PC-9 (cell line): ENCODE measurements around the gene ZC3H12C. TPM values are rescaled to one million over a fixed set of nuclear protein-coding genes. Genes with fewer than 3 reads are reported as not detected.

ENCODE experiments used
- BruUV-seq: library from RNA; stranded (reverse); fragments of 400-500 nt; replicated peaks from 2 replicates; lab custom pipeline; 2021; lab: Mats Ljungman, UMichigan
- CTCF ChIA-PET: fragments of 300-600 bp; sonication (Branson Sonifier 250); formaldehyde crosslinking; loops from one replicate; lab custom pipeline; 2022; ENCODE audit warnings: antibody characterized with exemption; lab: Charles Lee
- POLR2A ChIA-PET: fragments of 300-600 bp; sonication (Branson Sonifier 250); formaldehyde crosslinking; loops from one replicate; lab custom pipeline; 2022; ENCODE audit warnings: antibody characterized with exemption; ENCODE audit not compliant: unreplicated experiment; lab: Charles Lee
- DNase-seq, 2 experiments: peaks; one replicate each; pipeline versions ENCODE4 v3.0.0 to v3.0.0-alpha.2; 2015 to 2022; ENCODE audit warnings: mixed read lengths in 1 of 2
- H2AFZ ChIP-seq: fragments of 200-600 bp; sonication (generic); 2 replicates; pipeline ENCODE4 v1.8.1; 2017; ENCODE audit warnings: antibody characterized with exemption
- H3F3A ChIP-seq: fragments of 200-600 bp; sonication (generic); 2 replicates; pipeline ENCODE4 v1.8.1; 2017; ENCODE audit warnings: antibody characterized with exemption, mild to moderate bottlenecking, low read depth; ENCODE audit not compliant: insufficient read depth
- H3K27ac ChIP-seq: fragments of 200-600 bp; sonication (generic); 2 replicates; pipeline ENCODE4 v1.6.1; 2016; ENCODE audit warnings: mixed run types
- H3K27me3 ChIP-seq: fragments of 200-600 bp; sonication (generic); 2 replicates; pipeline ENCODE4 v1.6.1; 2016; ENCODE audit warnings: low read depth, mixed run types; ENCODE audit not compliant: insufficient read depth
- H3K36me3 ChIP-seq: fragments of 200-600 bp; sonication (generic); 2 replicates; pipeline ENCODE4 v1.6.1; 2016; ENCODE audit warnings: low read depth, mixed run types
- H3K4me1 ChIP-seq: fragments of 200-600 bp; sonication (generic); replicated peaks from 2 replicates; pipeline ENCODE4 v1.6.1; 2016; ENCODE audit warnings: mixed run types; ENCODE audit not compliant: insufficient read depth
- H3K4me2 ChIP-seq: fragments of 200-600 bp; sonication (generic); 2 replicates; pipeline ENCODE4 v1.6.1; 2017; ENCODE audit warnings: mixed run types
- H3K4me3 ChIP-seq: fragments of 200-600 bp; sonication (generic); 2 replicates; pipeline ENCODE4 v1.6.1; 2016; ENCODE audit warnings: mixed run types
- H3K79me2 ChIP-seq: fragments of 200-600 bp; sonication (generic); 2 replicates; pipeline ENCODE4 v1.6.1; 2017; ENCODE audit warnings: low read depth, mixed run types
- H3K9me2 ChIP-seq: fragments of 200-600 bp; sonication (generic); 2 replicates; pipeline ENCODE4 v1.8.1; 2017; ENCODE audit warnings: mild to moderate bottlenecking; ENCODE audit not compliant: insufficient read depth
- H3K9me3 ChIP-seq: fragments of 200-600 bp; sonication (generic); 2 replicates; pipeline ENCODE4 v1.8.1; 2016; ENCODE audit warnings: low read depth; ENCODE audit not compliant: insufficient read depth
- H4K20me1 ChIP-seq: fragments of 200-600 bp; sonication (generic); 2 replicates; pipeline ENCODE4 v1.8.1; 2017; ENCODE audit not compliant: insufficient read depth
- EZH2 ChIP-seq: fragments of 200-600 bp; sonication (generic); IDR thresholded peaks from 2 replicates; pipeline ENCODE4 v1.8.0; 2017; ENCODE audit warnings: antibody characterized with exemption, low read depth
- intact Hi-C: fragments of 100-400 bp; cut with micrococcal nuclease; formaldehyde crosslinking; loops from one replicate; pipeline ENCODE4 v1.10.0; 2022; ENCODE audit not compliant: unreplicated experiment
- total RNA-seq: library from RNA; stranded (reverse); gene quantifications from 2 replicates; pipeline ENCODE4 v1.2.3, GENCODE V29; 2021
- TF ChIP-seq, protein P1 (sequence below): fragments of 200-600 bp; sonication (generic); conservative IDR thresholded peaks from 2 replicates; pipeline ENCODE4 v1.6.1; 2017; ENCODE audit warnings: mixed run types, antibody characterized with exemption, mild to moderate bottlenecking, moderate library complexity

The ZC3H12C gene
- total RNA-seq, 1 experiment from 2014 or later: 12.4 TPM

GRCh38 chr11:110182886-110183285 is 89.7 kb downstream of the ZC3H12C start:
- BruUV-seq: no TSS peak
- H3K4me2 ChIP-seq: peak overlapping the region; percentile 15; the same call in 1 of the 2 replicates
- no peaks in the 10 kb centered on the region for H3K27me3 ChIP-seq
- H3F3A ChIP-seq: peaks cover 13% of the 10 kb centered on the region; the same call in 1 of the 2 replicates
- H4K20me1 ChIP-seq: no peaks in the 10 kb centered on the region
- H3K4me1 ChIP-seq: peaks cover 36% of the 10 kb centered on the region
- H3K4me3 ChIP-seq: no peak overlapping the region
- no peak overlapping the region; the same call in 1 of the 2 replicates for H3K27ac ChIP-seq
- H2AFZ ChIP-seq: peak overlapping the region; percentile 19; the same call in 1 of the 2 replicates
- H3K36me3 ChIP-seq: no peaks in the 10 kb centered on the region
- peak in 1 of 2 experiments; percentile 54 for DNase-seq
- H3K9me3 ChIP-seq: no peaks in the 10 kb centered on the region
- CTCF ChIA-PET: no interaction called here
- no peak for TF ChIP-seq EZH2
- TF ChIP-seq, protein P1, sequence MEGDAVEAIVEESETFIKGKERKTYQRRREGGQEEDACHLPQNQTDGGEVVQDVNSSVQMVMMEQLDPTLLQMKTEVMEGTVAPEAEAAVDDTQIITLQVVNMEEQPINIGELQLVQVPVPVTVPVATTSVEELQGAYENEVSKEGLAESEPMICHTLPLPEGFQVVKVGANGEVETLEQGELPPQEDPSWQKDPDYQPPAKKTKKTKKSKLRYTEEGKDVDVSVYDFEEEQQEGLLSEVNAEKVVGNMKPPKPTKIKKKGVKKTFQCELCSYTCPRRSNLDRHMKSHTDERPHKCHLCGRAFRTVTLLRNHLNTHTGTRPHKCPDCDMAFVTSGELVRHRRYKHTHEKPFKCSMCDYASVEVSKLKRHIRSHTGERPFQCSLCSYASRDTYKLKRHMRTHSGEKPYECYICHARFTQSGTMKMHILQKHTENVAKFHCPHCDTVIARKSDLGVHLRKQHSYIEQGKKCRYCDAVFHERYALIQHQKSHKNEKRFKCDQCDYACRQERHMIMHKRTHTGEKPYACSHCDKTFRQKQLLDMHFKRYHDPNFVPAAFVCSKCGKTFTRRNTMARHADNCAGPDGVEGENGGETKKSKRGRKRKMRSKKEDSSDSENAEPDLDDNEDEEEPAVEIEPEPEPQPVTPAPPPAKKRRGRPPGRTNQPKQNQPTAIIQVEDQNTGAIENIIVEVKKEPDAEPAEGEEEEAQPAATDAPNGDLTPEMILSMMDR: no peak
- intact Hi-C loops: no loop called here
- no peaks in the 10 kb centered on the region for H3K79me2 ChIP-seq
- H3K9me2 ChIP-seq: no peaks in the 10 kb centered on the region
- POLR2A ChIA-PET: no interaction called here

GRCh38 chr11:110184456-110184855 is 91.3 kb downstream of the ZC3H12C start:
- no TSS peak for BruUV-seq
- Histone ChIP-seq H3K79me2 (no peaks in the 10 kb centered on the region), H3K4me3 (no peak overlapping the region), H4K20me1 (no peaks in the 10 kb centered on the region), H3K27ac (peak overlapping the region; percentile 8; the same call in 1 of the 2 replicates), H3K27me3 (no peaks in the 10 kb centered on the region), H3F3A (peaks cover 13% of the 10 kb centered on the region; the same call in 1 of the 2 replicates), H3K36me3 (no peaks in the 10 kb centered on the region), H2AFZ (no peak overlapping the region), H3K9me2 (no peaks in the 10 kb centered on the region), H3K9me3 (no peaks in the 10 kb centered on the region), H3K4me2 (peak overlapping the region; percentile 14), H3K4me1 (peaks cover 36% of the 10 kb centered on the region)
- no peak for DNase-seq
- no peak for TF ChIP-seq EZH2
- TF ChIP-seq, protein P1: no peak
- POLR2A ChIA-PET: no interaction called here
- CTCF ChIA-PET: no interaction called here
- intact Hi-C loops: no loop called here

- Histone ChIP-seq H3K27me3 (no peaks in the 10 kb centered on the region), H3K27ac (peak overlapping the region; percentile 8), H4K20me1 (no peaks in the 10 kb centered on the region), H3K9me2 (no peaks in the 10 kb centered on the region), H3K4me1 (peaks cover 36% of the 10 kb centered on the region), H3K4me2 (peak overlapping the region; percentile 14), H3K79me2 (no peaks in the 10 kb centered on the region), H3K9me3 (no peaks in the 10 kb centered on the region), H3K36me3 (no peaks in the 10 kb centered on the region), H3K4me3 (no peak overlapping the region), H3F3A (peaks cover 13% of the 10 kb centered on the region; the same call in 1 of the 2 replicates), H2AFZ (0 out of 2 replicates have a peak overlapping the region, but pooled peaks have one; percentile 9)
- ChIA-PET CTCF (no interaction called here), POLR2A (no interaction called here)
- intact Hi-C loops: no loop called here
- no TSS peak for BruUV-seq
- DNase-seq: peak in 1 of 2 experiments; percentile 55
- no peak for TF ChIP-seq EZH2
- TF ChIP-seq, protein P1: no peak
Observed at GRCh38 chr11:110185121-110185591, 92.0 kb downstream of the ZC3H12C start.
